ENCODE results near the gene FBXO21. TPM values are rescaled to one million over a fixed set of nuclear protein-coding genes. Genes with fewer than 3 reads are reported as not detected.

FBXO21 gene
- total RNA-seq, 1 donor from 2014 or later = 25.2 TPM

Other genes with a start within 250 kb of the FBXO21 start
- 75.2 and 85.2 TPM in 2 replicates for gene TESC, start 91.1 kb downstream of the FBXO21 start, total RNA-seq
- not detected in 2 replicates for gene NOS1, start 171.2 kb upstream of the FBXO21 start, total RNA-seq